ENCODE measurements around the gene MYOM3.

DNA sequence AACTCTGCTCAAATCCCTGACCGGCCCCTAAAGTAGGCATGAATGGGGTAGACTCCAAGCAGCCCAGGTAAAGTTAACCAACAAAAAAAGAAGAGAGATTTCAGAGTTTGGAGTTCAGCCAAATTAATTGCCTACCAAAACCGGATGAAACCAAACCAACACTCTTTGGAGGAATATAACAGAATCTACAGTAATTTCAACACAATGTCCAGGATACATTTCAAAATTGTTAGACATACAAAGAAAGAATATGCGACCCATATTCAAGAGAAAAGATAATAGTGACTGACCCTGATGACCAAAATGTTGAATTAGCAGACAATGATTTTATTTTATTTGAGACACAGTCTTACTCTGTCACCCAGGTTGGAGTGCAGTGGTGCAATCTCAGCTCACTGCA is 18.4 kb upstream of the MYOM3 start:
- TF ChIP-seq, protein P1, sequence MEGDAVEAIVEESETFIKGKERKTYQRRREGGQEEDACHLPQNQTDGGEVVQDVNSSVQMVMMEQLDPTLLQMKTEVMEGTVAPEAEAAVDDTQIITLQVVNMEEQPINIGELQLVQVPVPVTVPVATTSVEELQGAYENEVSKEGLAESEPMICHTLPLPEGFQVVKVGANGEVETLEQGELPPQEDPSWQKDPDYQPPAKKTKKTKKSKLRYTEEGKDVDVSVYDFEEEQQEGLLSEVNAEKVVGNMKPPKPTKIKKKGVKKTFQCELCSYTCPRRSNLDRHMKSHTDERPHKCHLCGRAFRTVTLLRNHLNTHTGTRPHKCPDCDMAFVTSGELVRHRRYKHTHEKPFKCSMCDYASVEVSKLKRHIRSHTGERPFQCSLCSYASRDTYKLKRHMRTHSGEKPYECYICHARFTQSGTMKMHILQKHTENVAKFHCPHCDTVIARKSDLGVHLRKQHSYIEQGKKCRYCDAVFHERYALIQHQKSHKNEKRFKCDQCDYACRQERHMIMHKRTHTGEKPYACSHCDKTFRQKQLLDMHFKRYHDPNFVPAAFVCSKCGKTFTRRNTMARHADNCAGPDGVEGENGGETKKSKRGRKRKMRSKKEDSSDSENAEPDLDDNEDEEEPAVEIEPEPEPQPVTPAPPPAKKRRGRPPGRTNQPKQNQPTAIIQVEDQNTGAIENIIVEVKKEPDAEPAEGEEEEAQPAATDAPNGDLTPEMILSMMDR (IDR thresholded peaks at IDR 0.05), result no peak
- TF ChIP-seq POLR2A (IDR thresholded peaks at IDR 0.05) (no peak), EP300 (IDR thresholded peaks at IDR 0.05) (no peak)

Data from stomach (tissue), 4 donors.